OCI-LY1 (cell line): ENCODE data around the gene UPB1.

ENCODE experiments used
- EZH2 ChIP-seq: fragments of 200-600 bp; sonication (generic), shearing (Covaris generic); IDR thresholded peaks from 2 replicates; pipeline ENCODE4 v1.8.0; 2017; ENCODE audit warnings: borderline replicate concordance, mixed run types, mild to moderate bottlenecking, antibody characterized with exemption, low read length, moderate library complexity, mixed read lengths
- TF ChIP-seq, protein P1 (sequence below): fragments of 200-600 bp; sonication (generic), shearing (Covaris generic); IDR thresholded peaks from 2 replicates; pipeline ENCODE4 v1.5.1; 2017; ENCODE audit warnings: mild to moderate bottlenecking, antibody characterized with exemption, low read length, moderate library complexity, mixed read lengths

- TF ChIP-seq, protein P1, sequence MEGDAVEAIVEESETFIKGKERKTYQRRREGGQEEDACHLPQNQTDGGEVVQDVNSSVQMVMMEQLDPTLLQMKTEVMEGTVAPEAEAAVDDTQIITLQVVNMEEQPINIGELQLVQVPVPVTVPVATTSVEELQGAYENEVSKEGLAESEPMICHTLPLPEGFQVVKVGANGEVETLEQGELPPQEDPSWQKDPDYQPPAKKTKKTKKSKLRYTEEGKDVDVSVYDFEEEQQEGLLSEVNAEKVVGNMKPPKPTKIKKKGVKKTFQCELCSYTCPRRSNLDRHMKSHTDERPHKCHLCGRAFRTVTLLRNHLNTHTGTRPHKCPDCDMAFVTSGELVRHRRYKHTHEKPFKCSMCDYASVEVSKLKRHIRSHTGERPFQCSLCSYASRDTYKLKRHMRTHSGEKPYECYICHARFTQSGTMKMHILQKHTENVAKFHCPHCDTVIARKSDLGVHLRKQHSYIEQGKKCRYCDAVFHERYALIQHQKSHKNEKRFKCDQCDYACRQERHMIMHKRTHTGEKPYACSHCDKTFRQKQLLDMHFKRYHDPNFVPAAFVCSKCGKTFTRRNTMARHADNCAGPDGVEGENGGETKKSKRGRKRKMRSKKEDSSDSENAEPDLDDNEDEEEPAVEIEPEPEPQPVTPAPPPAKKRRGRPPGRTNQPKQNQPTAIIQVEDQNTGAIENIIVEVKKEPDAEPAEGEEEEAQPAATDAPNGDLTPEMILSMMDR: no peak
- no peak for TF ChIP-seq EZH2
Observed at GRCh38 chr22:24553597-24554312, 58.6 kb downstream of the UPB1 start.
